C1 segment of cervical spinal cord (tissue), 14 donors: ENCODE data around the gene GADL1.

ENCODE experiments used
- DNase-seq, 14 donors: peaks; one replicate each; lab custom pipeline; 2025; lab: John Stamatoyannopoulos, UW

GADL1 gene

GRCh38 chr3:30677347-30677685 lies 217.1 kb downstream of the GADL1 start:
- DNase-seq = no peak

- DNase-seq = no peak
These were observed 217.8 kb downstream of the GADL1 start for GRCh38 chr3:30676424-30677346.
